Lung microvascular endothelial cell (primary cell): Measurements from ENCODE around the gene MEMO1. TPM values are rescaled to one million over a fixed set of nuclear protein-coding genes. Genes with fewer than 3 reads are reported as not detected.

ENCODE experiments used
- DNase-seq, 2 donors: peaks; one replicate each; pipeline versions ENCODE4 v3.0.0 to v3.0.0-alpha.2; 2010; ENCODE audit warnings: low read depth in 2 of 2
- total RNA-seq: library from RNA; depleted of rRNA; stranded (reverse); fragments of >200 nt; gene quantifications from 2 replicates; pipeline ENCODE4 v1.2.1, GENCODE V29; 2014

The MEMO1 gene
- total RNA-seq, 1 donor from 2014 or later: 30.6 TPM

DNA sequence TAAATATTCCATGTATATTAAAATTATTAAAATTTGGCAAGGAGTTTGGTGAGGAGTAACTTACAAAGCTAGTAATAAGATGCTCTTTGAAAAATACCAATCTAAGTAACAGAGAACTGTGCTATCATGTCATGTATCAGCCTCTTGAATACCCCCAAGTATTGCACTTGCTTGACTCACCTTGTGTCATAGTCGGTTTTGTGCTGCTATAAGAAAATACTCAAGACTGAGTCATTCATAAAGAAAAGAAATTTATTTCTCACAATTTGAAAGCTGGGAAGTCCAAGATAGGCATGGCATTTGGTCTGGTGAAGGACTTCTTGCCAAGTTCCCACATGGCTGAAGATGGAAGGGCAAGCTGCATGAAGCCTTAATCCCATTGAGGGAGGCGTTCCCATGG lies 179.2 kb downstream of the MEMO1 start:
- no peak for DNase-seq

DNA sequence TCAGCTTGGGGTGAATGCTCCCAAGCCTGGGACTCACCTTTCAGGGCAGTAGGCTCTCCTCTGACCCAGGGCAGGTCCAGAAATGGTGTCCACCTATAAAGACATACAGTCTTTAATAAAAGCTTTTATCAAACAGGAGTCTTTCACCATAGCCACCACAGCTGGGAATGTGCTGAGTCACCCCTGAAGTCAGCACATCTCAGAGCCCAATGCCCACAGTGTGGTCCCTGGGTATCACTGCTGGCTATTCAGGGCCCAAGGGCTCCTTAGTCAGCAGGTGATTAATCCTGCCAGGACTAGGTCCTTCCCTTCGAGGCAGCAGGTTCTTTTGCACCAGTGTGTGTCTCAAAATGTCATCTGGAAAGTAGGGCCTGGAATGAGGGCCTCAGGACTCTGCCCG lies 181.9 kb downstream of the MEMO1 start:
- no peak for DNase-seq

DNA sequence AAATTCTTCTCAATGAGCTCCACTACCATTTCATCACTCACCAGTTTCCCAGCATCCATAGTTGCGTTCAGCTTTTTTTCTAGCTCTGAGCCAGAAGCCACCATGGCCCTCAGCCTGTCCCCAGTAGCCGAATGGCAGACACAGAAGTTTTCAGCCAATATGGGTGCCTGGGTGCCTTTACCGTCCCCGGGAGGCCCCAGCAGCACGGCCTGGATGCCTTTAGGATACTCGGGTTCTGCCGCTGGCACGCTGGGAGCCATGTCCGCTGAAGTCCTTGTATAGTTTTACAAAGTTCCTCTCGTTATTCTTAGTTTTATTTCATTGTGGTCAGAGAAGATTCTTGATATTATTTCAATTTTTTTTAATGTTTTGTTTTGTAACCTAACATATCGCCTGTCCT lies 187.2 kb downstream of the MEMO1 start:
- no peak for DNase-seq

DNA sequence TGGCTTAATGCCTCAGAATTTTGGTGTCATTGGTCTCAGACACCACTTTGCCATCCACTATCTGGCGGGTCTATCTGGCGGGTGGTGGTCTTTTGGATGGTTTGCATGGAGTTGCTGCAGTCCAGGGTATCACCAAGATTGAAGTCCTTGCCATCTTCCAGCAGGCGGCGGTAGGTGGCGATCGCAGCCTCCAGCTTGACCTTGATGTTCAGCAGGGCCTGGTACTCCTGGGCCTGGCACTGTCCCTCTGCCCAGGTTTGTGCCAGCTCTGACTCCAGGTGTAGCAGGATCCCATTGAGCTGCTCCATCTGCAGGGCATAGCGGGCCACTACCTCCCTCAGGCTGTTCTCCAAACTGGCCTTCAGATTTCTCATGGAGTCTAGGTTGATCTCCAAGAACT lies 188.2 kb downstream of the MEMO1 start:
- no peak for DNase-seq

Other genes starting within 250 kb of the MEMO1 start
- gene DPY30, start 28.8 kb upstream of the MEMO1 start, total RNA-seq: 48.6 and 51.2 TPM in 2 replicates
- 22.2 and 26.8 TPM in 2 replicates for gene SPAST, start 52.5 kb upstream of the MEMO1 start, total RNA-seq
- 17.4 and 22.8 TPM in 2 replicates for gene SLC30A6, start 154.9 kb upstream of the MEMO1 start, total RNA-seq